CD4-positive, alpha-beta T cell treated with Interleukin-17A for 1 hour (primary cell): Measurements from ENCODE around the gene LPCAT3.
A peak's percentile ranks its signal among the peaks of the same experiment; 100 is the strongest.

Experiments
- DNase-seq: peaks from one replicate; pipeline ENCODE4 v3.0.0-alpha.2; 2020

Gene LPCAT3

DNA sequence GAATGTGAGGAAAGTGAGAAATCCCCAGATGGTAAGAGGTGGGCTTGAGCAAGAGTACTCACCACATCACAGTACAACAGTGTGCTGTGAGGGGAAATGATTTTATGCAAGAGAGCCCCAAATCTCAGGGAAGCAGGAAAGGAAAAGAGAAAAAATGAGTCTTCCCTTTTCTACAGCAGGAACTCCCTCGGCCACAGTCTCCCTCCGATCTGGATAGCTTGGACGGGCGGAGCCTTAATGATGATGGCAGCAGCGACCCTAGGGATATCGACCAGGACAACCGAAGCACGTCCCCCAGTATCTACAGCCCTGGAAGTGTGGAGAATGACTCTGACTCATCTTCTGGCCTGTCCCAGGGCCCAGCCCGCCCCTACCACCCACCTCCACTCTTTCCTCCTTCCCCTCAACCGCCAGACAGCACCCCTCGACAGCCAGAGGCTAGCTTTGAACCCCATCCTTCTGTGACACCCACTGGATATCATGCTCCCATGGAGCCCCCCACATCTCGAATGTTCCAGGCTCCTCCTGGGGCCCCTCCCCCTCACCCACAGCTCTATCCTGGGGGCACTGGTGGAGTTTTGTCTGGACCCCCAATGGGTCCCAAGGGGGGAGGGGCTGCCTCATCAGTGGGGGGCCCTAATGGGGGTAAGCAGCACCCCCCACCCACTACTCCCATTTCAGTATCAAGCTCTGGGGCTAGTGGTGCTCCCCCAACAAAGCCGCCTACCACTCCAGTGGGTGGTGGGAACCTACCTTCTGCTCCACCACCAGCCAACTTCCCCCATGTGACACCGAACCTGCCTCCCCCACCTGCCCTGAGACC lies 82.7 kb downstream of the LPCAT3 start:
- no peak for DNase-seq

DNA sequence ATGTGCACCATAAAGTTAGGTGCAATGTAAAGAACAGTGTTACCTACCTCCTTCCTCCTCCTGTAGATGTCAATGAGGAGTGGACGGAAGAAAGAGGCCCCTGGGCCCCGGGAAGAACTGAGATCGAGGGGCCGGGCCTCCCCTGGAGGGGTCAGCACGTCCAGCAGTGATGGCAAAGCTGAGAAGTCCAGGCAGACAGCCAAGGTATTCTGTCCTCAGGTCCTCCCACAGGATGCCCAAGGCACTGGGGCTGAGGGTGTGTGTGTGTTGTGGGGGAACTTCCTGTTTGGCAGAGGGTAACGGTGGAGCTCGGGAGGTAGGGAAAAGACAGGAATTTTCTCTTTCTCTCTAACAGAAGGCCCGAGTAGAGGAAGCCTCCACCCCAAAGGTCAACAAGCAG lies 84.2 kb downstream of the LPCAT3 start:
- DNase-seq, result no peak

DNA sequence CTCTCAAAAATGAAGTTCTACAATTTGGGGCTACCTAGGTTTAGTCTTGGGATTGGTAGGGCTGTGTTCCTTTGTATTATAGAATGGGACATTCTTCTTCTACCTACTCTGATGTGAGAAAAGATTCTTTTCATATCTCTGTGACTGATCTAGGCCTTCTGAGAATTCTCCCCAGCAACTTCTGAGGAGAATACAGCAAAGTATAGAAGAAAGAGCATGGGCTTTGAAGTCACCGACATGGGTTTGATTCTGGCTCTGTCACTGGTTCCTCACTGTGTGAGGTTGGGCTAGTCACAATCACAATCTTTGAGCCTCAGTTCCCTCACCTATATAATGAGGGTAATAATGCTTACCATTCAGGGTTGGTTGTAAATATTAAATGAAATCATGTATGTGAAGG lies 85.5 kb downstream of the LPCAT3 start:
- DNase-seq, result peak; percentile 32

DNA sequence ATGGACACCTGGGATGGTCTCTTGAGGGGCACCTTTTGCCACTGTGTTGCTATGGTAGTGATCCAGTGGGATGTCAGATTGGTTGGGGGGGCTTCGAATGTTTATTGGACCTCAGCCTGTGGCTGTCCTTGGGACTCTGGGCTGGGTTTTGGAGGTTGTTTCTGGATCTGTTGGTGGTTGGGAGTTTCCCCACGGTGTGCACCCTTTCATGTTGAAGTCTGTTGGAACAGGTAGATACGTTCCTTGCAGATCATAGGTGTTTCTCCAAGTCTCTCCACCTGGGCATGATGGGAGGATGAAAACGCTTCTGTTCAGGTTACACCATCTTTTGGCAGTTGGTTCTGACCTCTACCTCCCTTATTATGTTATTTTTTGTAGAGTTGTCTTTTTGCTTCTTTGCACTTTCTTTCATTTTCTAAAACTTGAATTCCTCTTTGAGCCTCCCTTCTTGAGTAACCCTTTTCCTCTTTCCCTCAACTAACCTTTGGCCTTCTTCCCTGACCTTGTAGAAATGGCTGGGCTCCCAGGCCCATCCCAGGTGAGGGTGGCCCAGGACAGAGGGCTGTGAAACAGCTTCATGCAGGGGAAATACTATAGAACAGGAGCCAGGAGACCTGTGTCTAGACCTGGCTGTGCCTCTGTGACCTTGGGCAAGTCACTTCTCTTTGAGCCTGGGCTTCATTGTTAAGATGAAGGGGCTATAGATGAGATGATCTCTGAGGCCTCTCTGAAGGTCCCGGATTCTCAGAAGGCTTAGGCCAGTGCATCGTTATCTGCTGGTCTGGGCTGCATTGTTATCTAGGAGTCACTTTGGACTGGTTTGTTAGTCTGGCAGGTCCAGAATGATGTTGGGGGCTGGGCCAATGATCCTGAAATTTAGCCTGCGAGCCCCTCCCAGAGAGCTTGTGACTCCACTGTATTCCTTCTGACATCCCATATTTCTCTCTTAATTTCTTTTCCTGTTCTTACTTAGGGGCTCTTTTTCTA lies 88.5 kb downstream of the LPCAT3 start:
- no peak for DNase-seq

DNA sequence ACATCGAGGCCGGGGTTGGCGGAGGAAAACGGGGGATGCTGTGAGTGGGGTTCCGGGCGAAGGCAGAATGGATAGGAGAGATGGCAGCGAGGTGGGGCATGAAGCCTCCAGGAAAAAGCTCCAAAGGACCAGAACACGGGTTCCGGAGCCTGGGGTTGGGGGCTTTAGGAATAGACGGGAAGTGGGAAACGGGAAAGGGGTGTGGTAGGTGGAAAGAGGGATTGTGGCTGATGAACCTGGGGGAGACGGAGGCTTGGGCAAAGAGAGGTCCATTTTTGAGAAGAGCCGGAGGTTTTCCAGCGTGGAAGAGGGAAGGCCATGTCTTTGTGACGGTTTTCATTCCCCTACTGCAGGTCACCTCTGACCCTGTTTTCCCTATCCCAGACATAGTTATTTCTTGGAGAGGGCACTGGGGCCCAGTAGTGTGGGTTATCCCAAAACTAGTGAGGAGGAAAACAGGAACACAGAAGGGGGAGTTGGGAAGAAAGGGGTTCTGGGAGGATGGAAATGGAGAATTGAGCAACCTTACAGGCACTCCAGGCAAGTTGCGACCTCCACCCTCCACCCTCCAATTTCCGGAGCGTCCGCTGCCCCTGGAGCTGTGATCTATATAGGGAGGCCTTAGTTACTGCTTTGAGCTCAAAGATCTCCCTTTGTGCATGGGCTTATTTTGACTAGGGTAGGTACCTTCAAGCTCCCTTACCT lies 89.4 kb downstream of the LPCAT3 start:
- no peak for DNase-seq

DNA sequence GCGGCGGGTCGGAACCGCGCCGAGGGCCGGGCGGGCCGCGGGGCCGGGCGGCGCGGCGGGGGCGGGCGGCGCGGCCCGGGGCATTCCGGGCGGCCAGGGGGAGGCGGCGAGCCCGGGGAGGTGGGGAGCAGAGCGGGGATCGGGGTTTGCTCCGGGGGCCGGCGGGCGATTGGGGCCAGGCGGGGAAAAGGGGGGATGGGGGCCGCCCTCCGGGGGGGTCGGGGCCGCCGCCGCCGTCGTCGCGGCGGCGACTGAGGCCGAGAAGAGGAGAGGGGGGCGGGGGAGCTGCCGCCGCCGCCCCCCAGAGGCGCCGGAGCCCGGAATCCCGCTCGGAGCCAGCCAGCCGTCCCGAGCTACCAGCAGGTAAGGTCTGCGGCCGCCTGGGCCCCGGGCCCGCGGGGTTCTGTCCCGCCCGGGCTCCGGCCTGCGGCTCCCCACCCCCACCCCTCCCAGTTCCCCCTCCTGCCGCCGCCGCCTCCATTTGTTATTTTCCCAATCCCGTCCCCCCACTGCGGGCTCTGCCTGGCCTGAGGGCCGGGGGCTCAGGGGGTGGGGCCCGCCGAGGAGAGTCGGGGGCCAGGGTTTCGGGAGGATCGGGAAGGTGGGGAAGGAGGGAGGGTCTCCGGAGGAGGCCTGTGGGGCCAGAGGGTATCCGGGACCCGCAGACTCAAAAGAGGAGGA lies 90.1 kb downstream of the LPCAT3 start:
- peak; percentile 30 for DNase-seq

DNA sequence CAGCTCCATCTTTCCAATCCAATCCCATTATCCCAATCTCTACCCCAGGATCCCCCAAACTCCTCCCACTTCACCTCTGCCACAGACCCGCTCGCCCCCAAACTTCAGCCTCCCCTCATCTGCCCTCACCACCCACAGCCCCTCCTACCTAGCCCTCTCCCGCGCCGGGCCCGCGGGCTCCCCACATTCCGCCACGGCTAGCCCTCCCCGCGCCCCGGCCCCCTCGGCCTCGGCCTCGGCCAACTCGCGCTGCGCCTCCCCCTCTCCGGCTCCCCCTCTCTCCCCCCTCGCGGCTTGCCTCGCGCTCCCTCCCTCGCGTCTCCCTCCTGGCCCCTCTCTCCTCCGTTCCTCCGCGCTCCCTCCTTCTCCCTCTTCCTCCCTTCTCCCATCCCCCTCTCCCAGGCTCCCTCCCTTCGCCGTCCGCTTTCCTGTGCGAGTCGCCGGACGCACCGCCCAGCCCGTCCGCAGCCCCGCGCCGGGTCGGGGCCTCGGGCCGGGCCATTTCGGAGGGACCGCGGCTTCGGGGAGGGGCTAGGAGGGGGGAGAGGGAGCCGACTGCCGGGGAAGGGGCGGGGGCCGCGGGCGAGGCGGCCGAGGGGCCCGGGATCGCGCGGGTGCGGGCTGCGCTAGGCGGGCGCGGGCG lies 90.8 kb downstream of the LPCAT3 start, which contains the start of gene ATN1:
Gene ATN1 (plus strand): TSS at position 581 of the 643 bp plus-strand sequence. CDS start 6,043 bp downstream, outside the sequence.
- peak; percentile 55 for DNase-seq
